SK-N-SH treated with all-trans-retinoic acid at 6 μM for 48 hours (cell line): ENCODE measurements around the gene MYO7A.
"Not testable (repeated sequence)": the region's sequence is repeated elsewhere in the genome, so short reads cannot be mapped to it uniquely, and the experiment has no call there.

ENCODE experiments used
- ATAC-seq: fragments of 200-7000 bp; cut with Tn5 transposase; 3 replicates; pipeline ENCODE4 v1.9.1; 2020; ENCODE audit warnings: mild to moderate bottlenecking, moderate library complexity
- ARNTL ChIP-seq: fragments of 450-650 bp; formaldehyde crosslinking; IDR thresholded peaks from 2 replicates; pipeline ENCODE4 v1.5.0; 2020; ENCODE audit warnings: low read depth, mild to moderate bottlenecking, moderate library complexity, borderline replicate concordance
- BACH2 ChIP-seq: fragments of 250-450 bp; sonication (Bioruptor Pico); IDR thresholded peaks from 2 replicates; pipeline ENCODE4 v1.9.0; 2021; ENCODE audit warnings: mild to moderate bottlenecking, borderline replicate concordance
- CREB5 ChIP-seq: fragments of 250-450 bp; sonication (Bioruptor Pico); IDR thresholded peaks from 2 replicates; pipeline ENCODE4 v1.5.1; 2020; ENCODE audit warnings: low read depth, mild to moderate bottlenecking, moderate library complexity
- CSDC2 ChIP-seq: fragments of 250-450 bp; sonication (Bioruptor Pico); IDR thresholded peaks from 2 replicates; pipeline ENCODE4 v1.5.0; 2020; ENCODE audit warnings: mild to moderate bottlenecking, moderate library complexity
- CSRNP3 ChIP-seq: fragments of 250-450 bp; sonication (Bioruptor Pico); IDR thresholded peaks from 2 replicates; pipeline ENCODE4 v1.5.1; 2021; ENCODE audit warnings: mild to moderate bottlenecking, moderate library complexity
- ESRRG ChIP-seq: fragments of 250-450 bp; sonication (Bioruptor Pico); IDR thresholded peaks from 2 replicates; pipeline ENCODE4 v1.6.1; 2021; ENCODE audit warnings: mild to moderate bottlenecking
- ISL1 ChIP-seq: fragments of 250-450 bp; sonication (Bioruptor Pico); IDR thresholded peaks from 2 replicates; pipeline ENCODE4 v2.1.2; 2022; ENCODE audit warnings: mild to moderate bottlenecking, moderate library complexity
- OSR1 ChIP-seq: fragments of 250-450 bp; sonication (Bioruptor Pico); IDR thresholded peaks from 2 replicates; pipeline ENCODE4 v1.8.0; 2022; ENCODE audit warnings: moderate library complexity, mild to moderate bottlenecking, inconsistent platforms
- PATZ1 ChIP-seq: fragments of 250-450 bp; sonication (Bioruptor Pico); IDR thresholded peaks from 2 replicates; pipeline ENCODE4 v1.8.0; 2020; ENCODE audit warnings: mild to moderate bottlenecking, moderate library complexity, borderline replicate concordance
- PPARA ChIP-seq: fragments of 250-450 bp; sonication (Bioruptor Pico); IDR thresholded peaks from 2 replicates; pipeline ENCODE4 v1.5.0; 2020; ENCODE audit warnings: mild to moderate bottlenecking, borderline replicate concordance
- TCF4 ChIP-seq: fragments of 250-450 bp; sonication (Bioruptor Pico); IDR thresholded peaks from 2 replicates; pipeline ENCODE4 v1.8.0; 2021; ENCODE audit warnings: mild to moderate bottlenecking, moderate library complexity, borderline replicate concordance
- ZFP3 ChIP-seq: fragments of 250-450 bp; sonication (Bioruptor Pico); IDR thresholded peaks from 2 replicates; pipeline ENCODE4 v1.5.0; 2020; ENCODE audit warnings: mild to moderate bottlenecking, moderate library complexity
- ZFP30 ChIP-seq: fragments of 450-650 bp; formaldehyde crosslinking; IDR thresholded peaks from 2 replicates; pipeline ENCODE4 v1.5.0; 2022; ENCODE audit warnings: mild to moderate bottlenecking, moderate library complexity
- ZNF70 ChIP-seq: fragments of 450-650 bp; formaldehyde crosslinking; IDR thresholded peaks from 2 replicates; pipeline ENCODE4 v1.5.0; 2020; ENCODE audit warnings: mild to moderate bottlenecking, moderate library complexity
- ZNF8 ChIP-seq: fragments of 450-650 bp; formaldehyde crosslinking; IDR thresholded peaks from 2 replicates; pipeline ENCODE4 v1.5.0; 2020; ENCODE audit warnings: mild to moderate bottlenecking, moderate library complexity

MYO7A gene

GRCh38 chr11:77093056-77093891 is 34.8 kb upstream of the MYO7A start:
- ATAC-seq = no peak
- TF ChIP-seq ZNF8 (CRISPR knock-in tag) = no peak

GRCh38 chr11:77093987-77094840 is 33.8 kb upstream of the MYO7A start:
- ATAC-seq = no peak
- TF ChIP-seq CREB5 (CRISPR knock-in tag) (no peak), ARNTL (CRISPR knock-in tag) (no peak), ZFP3 (CRISPR knock-in tag) (no peak)
- TF ChIP-seq, all 23 proteins: peak for 0

GRCh38 chr11:77094841-77095365 is 33.1 kb upstream of the MYO7A start:
- TF ChIP-seq BACH2 (CRISPR knock-in tag) (no peak), ISL1 (no peak), ZNF8 (CRISPR knock-in tag) (no peak), ZFP30 (CRISPR knock-in tag) (no peak), ZFP3 (CRISPR knock-in tag) (no peak), CSDC2 (CRISPR knock-in tag) (no peak), CREB5 (CRISPR knock-in tag) (no peak), ZNF70 (CRISPR knock-in tag) (no peak)
- no peak for ATAC-seq

GRCh38 chr11:77095551-77096490 is 32.2 kb upstream of the MYO7A start:
- no peak for ATAC-seq

GRCh38 chr11:77096591-77097019 is 31.4 kb upstream of the MYO7A start:
- no peak for TF ChIP-seq ZNF70 (CRISPR knock-in tag)
- TF ChIP-seq ARNTL (CRISPR knock-in tag) = no peak
- TF ChIP-seq CSDC2 (CRISPR knock-in tag) = no peak
- TF ChIP-seq ESRRG (CRISPR knock-in tag) = no peak
- TF ChIP-seq CSRNP3 (CRISPR knock-in tag) = no peak
- ATAC-seq = no peak

More at GRCh38 chr11:77095551-77096490, 32.2 kb upstream of the MYO7A start:
- TF ChIP-seq OSR1 (no peak), TCF4 (CRISPR knock-in tag) (no peak), ARNTL (CRISPR knock-in tag) (no peak), ZNF70 (CRISPR knock-in tag) (no peak), PATZ1 (CRISPR knock-in tag) (no peak), PPARA (CRISPR knock-in tag) (no peak)
- TF ChIP-seq, all 23 proteins: peak for 0

- ATAC-seq = not testable (repeated sequence)
Measured at GRCh38 chr11:77097180-77097579, 30.9 kb upstream of the MYO7A start.
